Fibroblast of villous mesenchyme (primary cell): ENCODE measurements around the gene PACS1. TPM values are rescaled to one million over a fixed set of nuclear protein-coding genes. Genes with fewer than 3 reads are reported as not detected.
A peak's percentile ranks its signal among the peaks of the same experiment; 100 is the strongest.

Experiments used
- DNase-seq: peaks from one replicate; pipeline ENCODE4 v3.0.0-alpha.2; 2010; ENCODE audit warnings: low read depth
- H3K4me3 ChIP-seq: 2 replicates; pipeline ENCODE4 v1.5.1; 2011; ENCODE audit warnings: low read depth, mild to moderate bottlenecking, low read length
- total RNA-seq: library from RNA; depleted of rRNA; stranded (reverse); fragments of >200 nt; gene quantifications from 2 replicates; pipeline ENCODE4 v1.2.3, GENCODE V29; 2012
- TF ChIP-seq, protein P1 (sequence below): IDR thresholded peaks from 2 replicates; pipeline ENCODE4 v1.5.1; 2012; ENCODE audit warnings: low read depth, mild to moderate bottlenecking, low read length; ENCODE audit not compliant: insufficient read depth

The PACS1 gene
- total RNA-seq, 1 donor = 36.7 TPM

DNA sequence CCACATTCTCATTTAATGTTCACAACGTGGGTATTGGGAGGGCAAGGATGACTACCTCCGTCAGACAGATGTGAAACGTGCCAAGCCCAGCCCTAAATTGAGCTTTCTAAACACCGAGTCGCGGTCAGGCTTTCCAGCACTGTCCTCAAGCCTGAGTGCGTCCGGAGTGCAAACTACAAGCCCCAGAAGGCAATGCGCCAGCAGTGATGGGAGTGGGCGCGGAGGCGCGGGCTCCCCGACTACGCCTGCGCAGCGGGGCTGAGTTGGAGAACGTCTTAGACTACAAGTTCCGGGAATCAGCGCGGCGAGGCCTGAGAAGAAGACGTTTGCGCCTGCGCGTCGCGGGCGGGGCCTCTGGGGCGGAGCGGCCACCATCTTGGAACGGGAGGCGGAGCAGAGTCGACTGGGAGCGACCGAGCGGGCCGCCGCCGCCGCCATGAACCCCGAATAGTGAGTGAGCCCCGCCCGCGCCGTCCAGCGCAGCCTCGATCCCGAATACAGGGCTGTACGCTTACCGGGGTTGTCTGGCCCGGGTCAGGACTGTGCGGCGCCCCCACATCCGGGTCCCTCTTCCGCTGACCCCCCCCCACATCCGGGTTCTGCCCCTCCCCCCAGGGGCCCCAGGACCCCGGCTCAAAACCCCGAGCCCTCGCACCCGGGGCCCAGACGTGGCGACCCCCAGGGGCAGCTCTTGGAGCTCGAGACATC, 198.3 kb downstream of the PACS1 start, which contains the start of gene RAB1B:
TSS of gene RAB1B (plus strand) at position 396 of the 708 bp plus-strand sequence. CDS start at position 437, 41 bp downstream.
- TF ChIP-seq, protein P1, sequence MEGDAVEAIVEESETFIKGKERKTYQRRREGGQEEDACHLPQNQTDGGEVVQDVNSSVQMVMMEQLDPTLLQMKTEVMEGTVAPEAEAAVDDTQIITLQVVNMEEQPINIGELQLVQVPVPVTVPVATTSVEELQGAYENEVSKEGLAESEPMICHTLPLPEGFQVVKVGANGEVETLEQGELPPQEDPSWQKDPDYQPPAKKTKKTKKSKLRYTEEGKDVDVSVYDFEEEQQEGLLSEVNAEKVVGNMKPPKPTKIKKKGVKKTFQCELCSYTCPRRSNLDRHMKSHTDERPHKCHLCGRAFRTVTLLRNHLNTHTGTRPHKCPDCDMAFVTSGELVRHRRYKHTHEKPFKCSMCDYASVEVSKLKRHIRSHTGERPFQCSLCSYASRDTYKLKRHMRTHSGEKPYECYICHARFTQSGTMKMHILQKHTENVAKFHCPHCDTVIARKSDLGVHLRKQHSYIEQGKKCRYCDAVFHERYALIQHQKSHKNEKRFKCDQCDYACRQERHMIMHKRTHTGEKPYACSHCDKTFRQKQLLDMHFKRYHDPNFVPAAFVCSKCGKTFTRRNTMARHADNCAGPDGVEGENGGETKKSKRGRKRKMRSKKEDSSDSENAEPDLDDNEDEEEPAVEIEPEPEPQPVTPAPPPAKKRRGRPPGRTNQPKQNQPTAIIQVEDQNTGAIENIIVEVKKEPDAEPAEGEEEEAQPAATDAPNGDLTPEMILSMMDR = no peak
- H3K4me3 ChIP-seq = peak within 1 kb of the TSS; percentile 99
- DNase-seq = peak; percentile 99

GRCh38 chr11:66268952-66269905, 199.2 kb downstream of the PACS1 start:
- TF ChIP-seq, protein P1 = peak; percentile 43
- H3K4me3 ChIP-seq = peak overlapping the region; percentile 99
- peak; percentile 40 for DNase-seq

GRCh38 chr11:66271816-66272215, 201.7 kb downstream of the PACS1 start:
- no peak overlapping the region for H3K4me3 ChIP-seq
- TF ChIP-seq, protein P1 = no peak
- no peak for DNase-seq

DNA sequence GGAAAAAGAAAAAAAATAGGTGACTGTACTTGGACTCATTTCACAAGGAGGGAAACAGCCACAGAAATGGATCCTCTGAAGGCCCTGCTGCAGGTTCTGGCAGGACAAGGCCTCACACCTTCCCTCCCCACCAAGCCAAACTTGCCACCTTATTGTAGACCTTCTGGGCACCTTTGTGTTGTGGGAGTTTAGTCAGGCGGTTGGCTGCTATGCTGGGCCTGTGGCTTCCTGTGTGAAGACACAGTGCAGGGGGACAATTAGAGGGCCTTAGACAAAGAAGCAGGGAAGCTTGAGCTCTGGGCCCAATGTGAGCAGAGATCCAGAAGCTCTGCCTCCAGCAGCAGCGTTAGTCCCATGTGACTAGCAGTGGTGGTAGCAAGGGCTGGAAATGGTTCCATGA, 202.5 kb downstream of the PACS1 start:
- TF ChIP-seq, protein P1 = no peak
- no peak for DNase-seq
- H3K4me3 ChIP-seq = no peak overlapping the region

- no peak overlapping the region for H3K4me3 ChIP-seq
- TF ChIP-seq, protein P1 = no peak
- DNase-seq = no peak
Observed at GRCh38 chr11:66274219-66274618, 204.1 kb downstream of the PACS1 start.

DNA sequence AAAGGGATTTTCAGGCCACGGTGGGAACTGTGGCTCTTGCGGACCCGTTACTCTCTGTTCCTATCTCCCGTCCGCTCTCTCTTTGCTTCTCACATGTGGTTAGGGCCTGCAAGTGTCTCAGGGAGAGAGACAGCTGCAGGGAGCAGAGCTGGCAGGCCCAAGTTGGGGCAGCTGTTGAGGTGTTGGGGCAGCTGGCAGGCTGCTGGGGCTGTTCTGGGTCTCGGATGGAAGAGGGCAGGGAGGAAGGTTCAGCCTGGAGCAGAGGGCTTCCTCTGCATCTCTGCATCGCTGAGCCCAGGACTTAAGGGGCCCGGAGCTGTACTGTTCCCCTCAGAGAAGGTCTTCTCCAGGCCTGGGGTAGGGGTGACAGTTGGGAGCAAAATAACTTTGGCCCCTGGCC, 205.3 kb downstream of the PACS1 start:
- no peak for DNase-seq
- TF ChIP-seq, protein P1 = no peak
- H3K4me3 ChIP-seq = no peak overlapping the region
